Nephron (organoid): Measurements from ENCODE around the gene MS4A4E.

Experiments used
- H3K27ac Mint-ChIP-seq, 3 experiments: 2 replicates each; pipeline ENCODE4 v1.8.0; 2020; ENCODE audit warnings: mixed read lengths in 3 of 3, mild to moderate bottlenecking in 2 of 3, moderate library complexity in 1 of 3
- H3K27me3 Mint-ChIP-seq: 2 replicates; pipeline ENCODE4 v1.8.0; 2021; ENCODE audit warnings: low read depth, mild to moderate bottlenecking, moderate library complexity, mixed read lengths
- H3K36me3 Mint-ChIP-seq: 2 replicates; pipeline ENCODE4 v1.8.0; 2020; ENCODE audit warnings: low read depth, mixed read lengths
- H3K4me1 Mint-ChIP-seq: 2 replicates; pipeline ENCODE4 v1.8.0; 2020; ENCODE audit warnings: mixed read lengths
- H3K4me3 Mint-ChIP-seq, 3 experiments: 2 replicates each; pipeline ENCODE4 v1.8.0; 2020; ENCODE audit warnings: mild to moderate bottlenecking in 3 of 3, mixed read lengths in 3 of 3, moderate library complexity in 2 of 3
- H3K9me3 Mint-ChIP-seq: 2 replicates; pipeline ENCODE4 v1.8.0; 2020; ENCODE audit warnings: mixed read lengths
- CTCF ChIP-seq, 3 experiments: fragments of 200-600 bp; sonication (generic); IDR thresholded peaks; one replicate each; pipeline ENCODE4 v1.5.0; 2021; ENCODE audit warnings: antibody characterized with exemption in 3 of 3; ENCODE audit not compliant: unreplicated experiment in 3 of 3

Gene MS4A4E

GRCh38 chr11:60257956-60258722 lies 15.2 kb upstream of the MS4A4E start:
- no peak overlapping the region for H3K4me3 Mint-ChIP-seq
- H3K36me3 Mint-ChIP-seq, result no peaks in the 10 kb centered on the region
- H3K27me3 Mint-ChIP-seq, result no peaks in the 10 kb centered on the region
- no peak for TF ChIP-seq CTCF (IDR thresholded peaks at IDR 0.05; ENCODE audit: unreplicated experiment in 3 of 3)
- H3K4me1 Mint-ChIP-seq, result no peaks in the 10 kb centered on the region
- H3K9me3 Mint-ChIP-seq, result no peaks in the 10 kb centered on the region
- H3K27ac Mint-ChIP-seq, result no peak overlapping the region

- Mint-ChIP-seq H3K4me1 (no peaks in the 10 kb centered on the region), H3K4me3 (no peak overlapping the region), H3K27ac (no peak overlapping the region), H3K9me3 (no peaks in the 10 kb centered on the region), H3K27me3 (peaks cover 5% of the 10 kb centered on the region), H3K36me3 (no peaks in the 10 kb centered on the region)
- no peak for TF ChIP-seq CTCF (IDR thresholded peaks at IDR 0.05; ENCODE audit: unreplicated experiment in 3 of 3)
These were observed 9.5 kb upstream of the MS4A4E start for GRCh38 chr11:60252213-60253108.

- TF ChIP-seq CTCF (IDR thresholded peaks at IDR 0.05; ENCODE audit: unreplicated experiment in 3 of 3), result peak; percentile 47 to 54 (median 51)
- H3K4me3 Mint-ChIP-seq, result no peak overlapping the region
- no peaks in the 10 kb centered on the region for H3K4me1 Mint-ChIP-seq
- H3K27me3 Mint-ChIP-seq, result peaks cover 5% of the 10 kb centered on the region
- H3K9me3 Mint-ChIP-seq, result no peaks in the 10 kb centered on the region
- H3K36me3 Mint-ChIP-seq, result no peaks in the 10 kb centered on the region
- no peak overlapping the region for H3K27ac Mint-ChIP-seq
These were observed 8.7 kb upstream of the MS4A4E start for GRCh38 chr11:60251485-60252212.

GRCh38 chr11:60241786-60242185 lies 1.2 kb downstream of the MS4A4E start:
- Mint-ChIP-seq H3K4me1 (no peaks in the 10 kb centered on the region), H3K27me3 (peaks cover 4% of the 10 kb centered on the region), H3K27ac (no peak overlapping the region), H3K36me3 (no peaks in the 10 kb centered on the region), H3K9me3 (no peaks in the 10 kb centered on the region), H3K4me3 (no peak overlapping the region)
- TF ChIP-seq CTCF (IDR thresholded peaks at IDR 0.05; ENCODE audit: unreplicated experiment in 3 of 3), result no peak

GRCh38 chr11:60240662-60241061 lies 2.3 kb downstream of the MS4A4E start:
- H3K9me3 Mint-ChIP-seq, result no peaks in the 10 kb centered on the region
- no peaks in the 10 kb centered on the region for H3K36me3 Mint-ChIP-seq
- TF ChIP-seq CTCF (IDR thresholded peaks at IDR 0.05; ENCODE audit: unreplicated experiment in 3 of 3), result no peak
- no peaks in the 10 kb centered on the region for H3K4me1 Mint-ChIP-seq
- H3K27me3 Mint-ChIP-seq, result peaks cover 4% of the 10 kb centered on the region
- H3K4me3 Mint-ChIP-seq, result no peak overlapping the region
- no peak overlapping the region for H3K27ac Mint-ChIP-seq
